GM12878 (cell line): ENCODE results near the gene BEST1. TPM values are rescaled to one million over a fixed set of nuclear protein-coding genes. Genes with fewer than 3 reads are reported as not detected.

Experiments used
- ATAC-seq: fragments of 200-7000 bp; cut with Tn5 transposase; 3 replicates; pipeline ENCODE4 v1.9.1; 2020; ENCODE audit warnings: mild to moderate bottlenecking, moderate library complexity
- BruUV-seq: library from RNA; stranded (reverse); fragments of 400-500 nt; replicated peaks from 2 replicates; lab custom pipeline; 2021; lab: Mats Ljungman, UMichigan
- CTCF ChIA-PET: fragments of 300-600 bp; sonication (Branson Sonifier 250); formaldehyde crosslinking; extraction: SDS; loops from one replicate; lab custom pipeline; 2021; ENCODE audit warnings: inconsistent platforms; lab: Yijun Ruan, JAX
- POLR2A ChIA-PET: fragments of 350-600 bp; formaldehyde crosslinking; extraction: SDS; loops from one replicate; lab custom pipeline; 2021; ENCODE audit warnings: inconsistent platforms; lab: Charles Lee
- RAD21 ChIA-PET: fragments of 300-600 bp; sonication (Branson Sonifier 250); formaldehyde crosslinking; loops from one replicate; lab custom pipeline; 2023; ENCODE audit warnings: antibody characterized with exemption; ENCODE audit not compliant: unreplicated experiment; lab: Charles Lee
- SMC1A ChIA-PET: fragments of 300-600 bp; sonication (Branson Sonifier 250); formaldehyde crosslinking; loops from one replicate; lab custom pipeline; 2023; ENCODE audit not compliant: unreplicated experiment, uncharacterized antibody; lab: Charles Lee
- DNase-seq: peaks from one replicate; pipeline ENCODE4 v3.0.0-alpha.2; 2011; ENCODE audit warnings: low read depth, low spot score
- FAIRE-seq: peaks from 3 replicates; lab custom pipeline; 2011; peaks lifted over from hg19 to GRCh38; lab: Jason Lieb, UNC
- H2AFZ ChIP-seq: 2 replicates; pipeline ENCODE4 v1.6.0; 2011; ENCODE audit warnings: low read depth, low read length, control low read depth; ENCODE audit not compliant: control insufficient read depth
- H3K27ac ChIP-seq: 2 replicates; pipeline ENCODE4 v1.5.1; 2011; ENCODE audit warnings: control low read depth; ENCODE audit not compliant: control insufficient read depth, insufficient read depth
- H3K27me3 ChIP-seq, 2 experiments: replicated peaks in 1 of 2; 2 replicates each; pipeline versions ENCODE4 v1.6.0 to v1.6.1; 2011; ENCODE audit warnings: low read length in 1 of 2; ENCODE audit not compliant: control insufficient read depth in 2 of 2, insufficient read depth in 2 of 2
- H3K36me3 ChIP-seq, 2 experiments: 2 replicates each; pipeline ENCODE4 v1.5.1; 2011; ENCODE audit warnings: low read length in 1 of 2; ENCODE audit not compliant: control insufficient read depth in 2 of 2, insufficient read depth in 2 of 2
- H3K4me1 ChIP-seq: 2 replicates; pipeline ENCODE4 v1.6.1; 2011; ENCODE audit warnings: mild to moderate bottlenecking, low read length, moderate library complexity, mixed read lengths; ENCODE audit not compliant: control insufficient read depth, insufficient read depth
- H3K4me2 ChIP-seq: 2 replicates; pipeline ENCODE4 v1.6.0; 2011; ENCODE audit warnings: control low read depth; ENCODE audit not compliant: control insufficient read depth, insufficient read depth
- H3K4me3 ChIP-seq: fragments of 200-600 bp; sonication (generic); 2 replicates; pipeline ENCODE4 v1.5.1; 2016
- H3K79me2 ChIP-seq: 2 replicates; pipeline ENCODE4 v1.6.0; 2011; ENCODE audit warnings: low read length; ENCODE audit not compliant: control insufficient read depth, insufficient read depth
- H3K9ac ChIP-seq: 2 replicates; pipeline ENCODE4 v1.8.0; 2011; ENCODE audit warnings: low read length, control low read depth, mixed read lengths; ENCODE audit not compliant: control insufficient read depth, insufficient read depth
- H3K9me3 ChIP-seq: replicated peaks from 3 replicates; pipeline ENCODE4 v1.5.1; 2011; ENCODE audit warnings: mild to moderate bottlenecking, low read length; ENCODE audit not compliant: control insufficient read depth, insufficient read depth
- H4K20me1 ChIP-seq: 2 replicates; pipeline ENCODE4 v1.6.0; 2011; ENCODE audit not compliant: control insufficient read depth, insufficient read depth
- ATF2 ChIP-seq: IDR thresholded peaks from 2 replicates; pipeline ENCODE4 v1.6.1; 2012; ENCODE audit warnings: low read length, inconsistent platforms
- JUND ChIP-seq: IDR thresholded peaks from 2 replicates; pipeline ENCODE4 v1.6.1; 2012; ENCODE audit warnings: low read depth, mild to moderate bottlenecking, low read length, improper control_type of control experiment, moderate library complexity
- KLF5 ChIP-seq: fragments of 450-650 bp; IDR thresholded peaks from 2 replicates; pipeline ENCODE4 v1.6.1; 2014; ENCODE audit warnings: mild to moderate bottlenecking; ENCODE audit not compliant: partially characterized antibody
- RELA ChIP-seq: fragments of 450-650 bp; IDR thresholded peaks from 2 replicates; pipeline ENCODE4 v1.8.0; 2014; ENCODE audit warnings: borderline replicate concordance; ENCODE audit not compliant: partially characterized antibody
- SMC3 ChIP-seq: IDR thresholded peaks from 2 replicates; pipeline ENCODE4 v1.6.1; 2011; ENCODE audit warnings: low read length, improper control_type of control experiment, borderline replicate concordance
- ZNF384 ChIP-seq: IDR thresholded peaks from 2 replicates; pipeline ENCODE4 v1.6.1; 2012; ENCODE audit warnings: low read depth, mild to moderate bottlenecking, low read length, improper control_type of control experiment, borderline replicate concordance
- ZZZ3 ChIP-seq: IDR thresholded peaks from 2 replicates; pipeline ENCODE4 v1.6.1; 2011; ENCODE audit warnings: low read depth; ENCODE audit not compliant: control insufficient read depth, insufficient read length
- WGBS: methylation state at CpG from one replicate; pipeline ENCODE4 v1.1.6; 2016; ENCODE audit warnings: low lambda C conversion rate; ENCODE audit not compliant: insufficient replicate concordance, insufficient coverage; ENCODE audit errors: missing lambda C conversion rate; 5-methylcytosine and 5-hydroxymethylcytosine counted together
- in situ Hi-C: fragments of 300-500 bp; cut with MboI; formaldehyde crosslinking; loops from 9 replicates; pipeline ENCODE4 v1.14.3; 2018; ENCODE audit warnings: mixed read lengths
- intact Hi-C: fragments of 100-400 bp; cut with micrococcal nuclease; formaldehyde crosslinking; loops from one replicate; pipeline ENCODE4 v1.14.2; 2022; ENCODE audit not compliant: unreplicated experiment
- polyA plus RNA-seq, 11 experiments: library from polyadenylated mRNA; depleted of rRNA in 4 of 11; unstranded in 6 of 11; stranded (reverse) in 5 of 11; fragments of >200 nt; fragmentation: Nextera tagmentation in 4 of 11; fragmentation: Illumina TruSeq in 1 of 11; extraction: Ambion mirVana in 4 of 11; extraction: Trizol in 1 of 11; gene quantifications; 1 replicate in 1 of 11; 2 replicates in 10 of 11; pipeline versions ENCODE4 v1.2.1 to v1.2.3, GENCODE V29; 2011 to 2016; ENCODE audit warnings: inconsistent platforms in 2 of 11, missing spikeins in 2 of 11, low read depth in 1 of 11
- total RNA-seq, 4 experiments: library from RNA; depleted of rRNA in 3 of 4; stranded (reverse); fragments of >200 nt in 3 of 4; fragmentation: Illumina TruSeq in 1 of 4; extraction: Trizol in 1 of 4; gene quantifications; 2 replicates each; pipeline versions ENCODE4 v1.2.1 to v1.2.3, GENCODE V29; 2013 to 2021

The BEST1 gene
- total and polyA plus RNA-seq, 10 of the 15 experiments (the other 5 are each of a cell fraction or from before 2014, with no cell fraction given): 0.03 to 3.4 (median 0.15) TPM; not detected in 1

GRCh38 chr11:61945191-61945590 is 5.0 kb upstream of the BEST1 start:
- POLR2A ChIA-PET: no interaction called here
- Histone ChIP-seq H3K4me3 (no peak overlapping the region), H3K27me3 (no peaks in the 10 kb centered on the region; a peak in 1 of 4 replicates), H3K36me3 (no peaks in the 10 kb centered on the region), H3K27ac (no peak overlapping the region), H2AFZ (no peak overlapping the region), H3K4me2 (no peak overlapping the region), H3K9ac (no peak overlapping the region), H3K4me1 (no peaks in the 10 kb centered on the region), H4K20me1 (no peaks in the 10 kb centered on the region), H3K79me2 (no peaks in the 10 kb centered on the region), H3K9me3 (no peaks in the 10 kb centered on the region)
- DNase-seq (no peak), ATAC-seq (no peak), FAIRE-seq (no peak)
- RAD21 ChIA-PET: interaction anchor here (3.7 to 7.3 kb wide), 3 partner anchors 47 to 149 kb away, joined by 39 to 96 read pairs (median 58); no protein-coding TSS in a partner anchor
- CTCF ChIA-PET: interaction anchor here (0.7 to 8.2 kb wide), 10 partner anchors 11 to 163 kb away, joined by 3 to 188 read pairs (median 28); partner anchors contain the start of genes FEN1, FTH1 and TMEM258
- SMC1A ChIA-PET: interaction anchor here (1.0 to 5.0 kb wide), 3 partner anchors 47 to 163 kb away, joined by 3 to 50 read pairs (median 40); no protein-coding TSS in a partner anchor
- intact Hi-C loops: no loop called here
- 73% methylated on average over 10 of the region's 13 CpGs for WGBS
- no peak for TF ChIP-seq ZNF384
- TF ChIP-seq RELA: no peak
- TF ChIP-seq ZZZ3: no peak
- TF ChIP-seq KLF5: no peak
- no peak for TF ChIP-seq SMC3
- BruUV-seq: no TSS peak
- in situ Hi-C loops: no loop called here

- in situ Hi-C loops (no loop called here), intact Hi-C loops (loop anchor here (1.0 to 2.0 kb wide), 5 partner anchors 48 to 150 kb away; no protein-coding TSS in a partner anchor)
- DNase-seq: no peak
- H3K9me3 ChIP-seq: no peaks in the 10 kb centered on the region
- H3K4me1 ChIP-seq: no peaks in the 10 kb centered on the region
- H2AFZ ChIP-seq: no peak overlapping the region
- no peak overlapping the region for H3K9ac ChIP-seq
- H3K36me3 ChIP-seq: no peaks in the 10 kb centered on the region
- no peaks in the 10 kb centered on the region for H3K79me2 ChIP-seq
- TF ChIP-seq ATF2 (no peak), JUND (no peak)
- ChIA-PET SMC1A (interaction anchor here (0.7 to 7.1 kb wide), 20 partner anchors 13 to 161 kb away, joined by 3 to 86 read pairs (median 6); partner anchors contain the start of gene FTH1), POLR2A (interaction anchor here (0.5 to 1.4 kb wide), 2 partner anchors 17 to 122 kb away, joined by 3 read pairs; no protein-coding TSS in a partner anchor), RAD21 (interaction anchor here (0.6 to 7.3 kb wide), 18 partner anchors 9 to 161 kb away, joined by 3 to 96 read pairs (median 5); no protein-coding TSS in a partner anchor), CTCF (interaction anchor here (0.8 to 8.2 kb wide), 33 partner anchors 9 to 631 kb away, joined by 3 to 188 read pairs (median 4); partner anchors contain the start of genes FADS3, FEN1, FTH1 and TMEM258)
- no peaks in the 10 kb centered on the region; a peak in 1 of 4 replicates for H3K27me3 ChIP-seq
- no peak overlapping the region for H3K27ac ChIP-seq
- no peaks in the 10 kb centered on the region for H4K20me1 ChIP-seq
- WGBS: 75% methylated on average over 5 of the region's 5 CpGs
- no peak overlapping the region for H3K4me2 ChIP-seq
- no peak overlapping the region for H3K4me3 ChIP-seq
- no peak for ATAC-seq
- FAIRE-seq: no peak
- BruUV-seq: no TSS peak
Measured at GRCh38 chr11:61946894-61947293, 3.3 kb upstream of the BEST1 start.
